Astrocyte (in vitro differentiated cells and primary cell): ENCODE measurements around the gene CRYBG3. TPM values are rescaled to one million over a fixed set of nuclear protein-coding genes. Genes with fewer than 3 reads are reported as not detected.
A peak's percentile ranks its signal among the peaks of the same experiment; 100 is the strongest.

ENCODE experiments used
- DNase-seq: peaks from one replicate; pipeline ENCODE4 v3.0.0-alpha.2; 2010; ENCODE audit warnings: low read depth
- FAIRE-seq: peaks from 2 replicates; lab custom pipeline; 2011; peaks lifted over from hg19 to GRCh38; lab: Jason Lieb, UNC
- H2AFZ ChIP-seq: 2 replicates; pipeline ENCODE4 v1.6.0; 2012; ENCODE audit warnings: low read depth, low read length, inconsistent platforms
- H3K27ac ChIP-seq: 2 replicates; pipeline ENCODE4 v1.5.1; 2011; ENCODE audit warnings: low read depth, low read length, inconsistent platforms
- H3K27me3 ChIP-seq: 2 replicates; pipeline ENCODE4 v1.6.0; 2011; ENCODE audit warnings: low read length, inconsistent platforms; ENCODE audit not compliant: insufficient read depth
- H3K36me3 ChIP-seq: 2 replicates; pipeline ENCODE4 v1.5.1; 2011; ENCODE audit warnings: low read length, inconsistent platforms; ENCODE audit not compliant: insufficient read depth
- H3K4me1 ChIP-seq: 2 replicates; pipeline ENCODE4 v1.5.1; 2011; ENCODE audit warnings: low read length, inconsistent platforms; ENCODE audit not compliant: insufficient read depth
- H3K4me2 ChIP-seq: 2 replicates; pipeline ENCODE4 v1.6.0; 2012; ENCODE audit warnings: low read length, inconsistent platforms
- H3K4me3 ChIP-seq: 2 replicates; pipeline ENCODE4 v1.5.1; 2011; ENCODE audit warnings: low read depth, mild to moderate bottlenecking, low read length, inconsistent platforms; ENCODE audit not compliant: insufficient read depth
- H3K79me2 ChIP-seq: 2 replicates; pipeline ENCODE4 v1.6.0; 2012; ENCODE audit warnings: mild to moderate bottlenecking, low read length, inconsistent platforms; ENCODE audit not compliant: insufficient read depth
- H3K9ac ChIP-seq: 2 replicates; pipeline ENCODE4 v1.6.0; 2012; ENCODE audit warnings: mild to moderate bottlenecking, low read length, inconsistent platforms
- H3K9me3 ChIP-seq: 2 replicates; pipeline ENCODE4 v1.5.1; 2012; ENCODE audit warnings: low read depth, mild to moderate bottlenecking, low read length, inconsistent platforms; ENCODE audit not compliant: insufficient read depth
- H4K20me1 ChIP-seq: 2 replicates; pipeline ENCODE4 v1.6.0; 2012; ENCODE audit warnings: low read length, inconsistent platforms; ENCODE audit not compliant: insufficient read depth
- H3K27ac Mint-ChIP-seq: one replicate; pipeline ENCODE4 v1.8.0; 2021; ENCODE audit warnings: mild to moderate bottlenecking, mixed read lengths; ENCODE audit not compliant: unreplicated experiment
- H3K27me3 Mint-ChIP-seq: one replicate; pipeline ENCODE4 v1.8.0; 2021; ENCODE audit warnings: low read depth, mixed read lengths; ENCODE audit not compliant: unreplicated experiment
- H3K36me3 Mint-ChIP-seq: one replicate; pipeline ENCODE4 v1.8.0; 2021; ENCODE audit warnings: low read depth, mixed read lengths; ENCODE audit not compliant: unreplicated experiment
- H3K4me1 Mint-ChIP-seq: one replicate; pipeline ENCODE4 v1.8.0; 2021; ENCODE audit warnings: low read depth, mixed read lengths; ENCODE audit not compliant: unreplicated experiment
- H3K4me3 Mint-ChIP-seq: one replicate; pipeline ENCODE4 v1.8.0; 2021; ENCODE audit warnings: mild to moderate bottlenecking, moderate library complexity, mixed read lengths; ENCODE audit not compliant: unreplicated experiment
- H3K9me3 Mint-ChIP-seq: one replicate; pipeline ENCODE4 v1.8.0; 2021; ENCODE audit warnings: mild to moderate bottlenecking, mixed read lengths; ENCODE audit not compliant: unreplicated experiment
- EZH2 ChIP-seq: IDR thresholded peaks from 2 replicates; pipeline ENCODE4 v1.6.1; 2012; ENCODE audit warnings: mild to moderate bottlenecking, low read length, inconsistent platforms; ENCODE audit not compliant: insufficient read depth
- total RNA-seq: library from RNA; stranded (reverse); gene quantifications from 2 replicates; pipeline ENCODE4 v1.2.1, GENCODE V29; 2021
- TF ChIP-seq, protein P1 (sequence below): IDR thresholded peaks from 2 replicates; pipeline ENCODE4 v1.5.1; 2011; ENCODE audit warnings: low read depth, mild to moderate bottlenecking, inconsistent platforms, low read length, moderate library complexity; ENCODE audit not compliant: insufficient read depth

The CRYBG3 gene
- total RNA-seq, 1 donor from 2014 or later: 13.0 TPM

DNA sequence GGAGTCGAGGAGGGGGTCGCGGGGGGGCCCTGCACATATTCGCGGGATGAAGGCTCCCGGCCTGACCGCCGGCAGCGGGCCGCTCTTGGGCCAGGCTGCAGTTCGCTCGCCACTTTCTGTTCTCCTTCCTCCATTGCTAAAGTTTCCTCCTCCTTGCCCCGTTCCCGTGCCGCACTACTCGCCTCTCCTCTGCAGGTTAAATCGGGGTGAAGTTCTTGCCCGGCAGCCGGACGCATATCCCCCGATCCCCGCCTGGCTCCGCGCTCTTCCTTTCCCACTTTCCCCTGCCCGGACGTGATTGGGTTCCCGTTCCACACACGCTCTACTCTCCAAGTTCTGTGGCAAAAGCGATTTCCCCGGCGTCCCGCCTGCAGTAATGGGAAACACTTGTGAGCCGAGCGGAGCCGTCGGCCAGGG lies 556 bp downstream of the CRYBG3 start:
- TF ChIP-seq, protein P1, sequence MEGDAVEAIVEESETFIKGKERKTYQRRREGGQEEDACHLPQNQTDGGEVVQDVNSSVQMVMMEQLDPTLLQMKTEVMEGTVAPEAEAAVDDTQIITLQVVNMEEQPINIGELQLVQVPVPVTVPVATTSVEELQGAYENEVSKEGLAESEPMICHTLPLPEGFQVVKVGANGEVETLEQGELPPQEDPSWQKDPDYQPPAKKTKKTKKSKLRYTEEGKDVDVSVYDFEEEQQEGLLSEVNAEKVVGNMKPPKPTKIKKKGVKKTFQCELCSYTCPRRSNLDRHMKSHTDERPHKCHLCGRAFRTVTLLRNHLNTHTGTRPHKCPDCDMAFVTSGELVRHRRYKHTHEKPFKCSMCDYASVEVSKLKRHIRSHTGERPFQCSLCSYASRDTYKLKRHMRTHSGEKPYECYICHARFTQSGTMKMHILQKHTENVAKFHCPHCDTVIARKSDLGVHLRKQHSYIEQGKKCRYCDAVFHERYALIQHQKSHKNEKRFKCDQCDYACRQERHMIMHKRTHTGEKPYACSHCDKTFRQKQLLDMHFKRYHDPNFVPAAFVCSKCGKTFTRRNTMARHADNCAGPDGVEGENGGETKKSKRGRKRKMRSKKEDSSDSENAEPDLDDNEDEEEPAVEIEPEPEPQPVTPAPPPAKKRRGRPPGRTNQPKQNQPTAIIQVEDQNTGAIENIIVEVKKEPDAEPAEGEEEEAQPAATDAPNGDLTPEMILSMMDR: no peak
- TF ChIP-seq EZH2: no peak
- H3K4me3 Mint-ChIP-seq: peak overlapping the region; percentile 100
- H3K27me3 Mint-ChIP-seq: peaks cover 2% of the 10 kb centered on the region
- H3K4me3 ChIP-seq: peak overlapping the region; percentile 93
- peaks cover 37% of the 10 kb centered on the region for H4K20me1 ChIP-seq
- H3K27ac Mint-ChIP-seq: peak overlapping the region; percentile 99
- no peaks in the 10 kb centered on the region for H3K9me3 Mint-ChIP-seq
- FAIRE-seq (no peak), DNase-seq (peak; percentile 62)
- no peaks in the 10 kb centered on the region for H3K36me3 Mint-ChIP-seq
- no peaks in the 10 kb centered on the region for H3K27me3 ChIP-seq
- H3K4me2 ChIP-seq: peak overlapping the region; percentile 96
- H3K9me3 ChIP-seq: no peaks in the 10 kb centered on the region
- peak overlapping the region; percentile 98 for H2AFZ ChIP-seq
- H3K4me1 Mint-ChIP-seq: peaks cover 12% of the 10 kb centered on the region
- peaks cover 15% of the 10 kb centered on the region for H3K4me1 ChIP-seq
- H3K9ac ChIP-seq: peak overlapping the region; percentile 92
- H3K79me2 ChIP-seq: peaks cover 44% of the 10 kb centered on the region
- no peaks in the 10 kb centered on the region for H3K36me3 ChIP-seq
- peak overlapping the region; percentile 86 for H3K27ac ChIP-seq

DNA sequence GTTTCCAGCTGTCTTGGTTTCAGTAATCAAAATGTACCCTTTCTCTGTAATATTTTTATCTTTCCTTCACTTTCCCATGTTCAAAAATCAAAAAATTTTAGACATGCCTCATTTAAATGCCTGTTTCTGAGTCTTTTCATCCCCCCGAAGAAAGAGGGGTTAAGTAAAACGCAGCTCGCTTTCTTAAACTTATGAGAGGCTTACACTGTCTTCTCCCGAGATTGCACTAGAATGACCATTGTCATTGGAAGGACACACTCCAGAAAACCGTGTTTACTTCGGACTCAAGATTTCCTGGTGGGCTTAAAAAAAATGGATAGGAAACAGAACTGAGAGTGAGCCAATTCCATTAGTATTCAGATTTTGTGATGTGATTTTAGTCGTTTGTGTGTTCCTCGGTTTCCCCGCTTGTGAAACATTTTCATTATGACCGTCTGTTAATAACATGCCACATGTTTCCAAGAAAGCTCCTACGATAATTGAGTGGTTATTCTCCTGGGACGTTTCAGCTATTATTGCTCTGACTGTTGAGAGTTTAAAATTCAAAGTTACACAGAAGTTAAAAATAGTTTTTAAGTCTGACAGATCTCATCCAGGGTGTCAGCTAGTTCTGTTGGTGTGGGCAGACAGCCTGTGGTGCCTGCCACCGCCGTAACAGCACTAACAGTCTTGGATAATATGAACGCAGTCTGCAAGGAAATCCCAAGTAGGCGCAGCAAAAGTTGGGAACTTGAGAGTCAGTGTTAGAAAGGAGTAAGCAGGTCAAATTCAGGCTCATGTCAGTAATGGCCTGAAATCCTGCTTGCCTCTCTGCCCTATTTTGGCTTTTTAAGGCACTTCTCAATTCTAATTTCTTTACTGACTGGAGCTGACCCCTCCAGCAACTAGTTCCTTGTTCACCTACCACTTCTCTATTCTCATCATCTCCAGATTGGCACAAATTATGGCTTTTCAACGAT lies 1.5 kb downstream of the CRYBG3 start:
- H4K20me1 ChIP-seq: peaks cover 42% of the 10 kb centered on the region
- no peaks in the 10 kb centered on the region for H3K36me3 ChIP-seq
- H3K4me3 ChIP-seq: peak overlapping the region; percentile 93
- H3K9me3 ChIP-seq: no peaks in the 10 kb centered on the region
- H3K4me1 ChIP-seq: peaks cover 15% of the 10 kb centered on the region
- Mint-ChIP-seq H3K27ac (peak overlapping the region; percentile 99), H3K4me1 (peaks cover 12% of the 10 kb centered on the region), H3K9me3 (no peaks in the 10 kb centered on the region), H3K27me3 (peaks cover 2% of the 10 kb centered on the region), H3K4me3 (peak overlapping the region; percentile 100), H3K36me3 (no peaks in the 10 kb centered on the region)
- TF ChIP-seq EZH2: no peak
- TF ChIP-seq, protein P1: no peak
- H2AFZ ChIP-seq: no peak overlapping the region
- H3K27ac ChIP-seq: peak overlapping the region; percentile 86
- H3K4me2 ChIP-seq: peak overlapping the region; percentile 96
- peaks cover 47% of the 10 kb centered on the region for H3K79me2 ChIP-seq
- H3K9ac ChIP-seq: peak overlapping the region; percentile 92
- FAIRE-seq (peak; percentile 34), DNase-seq (no peak)
- no peaks in the 10 kb centered on the region for H3K27me3 ChIP-seq

DNA sequence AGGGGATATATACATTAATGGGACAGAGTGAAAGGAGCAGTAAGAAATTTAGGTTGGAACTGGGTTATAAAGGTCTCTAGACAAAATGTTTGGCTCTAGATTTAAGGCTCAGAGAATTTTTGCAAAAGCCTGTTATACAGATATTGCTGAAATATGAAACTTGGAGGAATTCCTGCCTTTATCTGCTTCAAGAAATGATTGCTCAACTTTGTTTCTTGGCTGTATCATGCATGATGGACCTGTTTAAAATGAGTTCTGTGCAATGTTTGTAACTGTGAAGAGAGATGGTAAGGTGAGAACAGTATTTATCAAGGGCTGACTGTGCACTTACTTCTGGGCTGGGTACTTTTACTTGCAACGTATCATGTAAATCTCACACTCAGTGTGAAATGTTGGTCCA lies 3.3 kb downstream of the CRYBG3 start:
- no peak for TF ChIP-seq EZH2
- TF ChIP-seq, protein P1: no peak
- Histone ChIP-seq H3K4me3 (no peak overlapping the region), H2AFZ (no peak overlapping the region), H3K4me1 (peaks cover 15% of the 10 kb centered on the region), H3K4me2 (no peak overlapping the region), H3K36me3 (no peaks in the 10 kb centered on the region), H3K79me2 (peaks cover 53% of the 10 kb centered on the region), H3K27ac (no peak overlapping the region), H3K9ac (no peak overlapping the region), H3K9me3 (no peaks in the 10 kb centered on the region), H3K27me3 (no peaks in the 10 kb centered on the region), H4K20me1 (peaks cover 49% of the 10 kb centered on the region)
- FAIRE-seq (no peak), DNase-seq (no peak)
- Mint-ChIP-seq H3K9me3 (no peaks in the 10 kb centered on the region), H3K27ac (no peak overlapping the region), H3K36me3 (no peaks in the 10 kb centered on the region), H3K4me1 (peaks cover 12% of the 10 kb centered on the region), H3K4me3 (no peak overlapping the region), H3K27me3 (peaks cover 2% of the 10 kb centered on the region)
